KMS-11 (cell line): ENCODE data around the gene BAZ1B.
"Not testable (repeated sequence)": the region's sequence is repeated elsewhere in the genome, so short reads cannot be mapped to it uniquely, and the experiment has no call there.

Experiments
- H2AFZ ChIP-seq: fragments of 200-600 bp; sonication (generic); 2 replicates; pipeline ENCODE4 v1.6.1; 2016; ENCODE audit warnings: antibody characterized with exemption, mixed run types, low read depth
- H3K27ac ChIP-seq: fragments of 200-600 bp; sonication (generic); 2 replicates; pipeline ENCODE4 v1.6.1; 2016; ENCODE audit warnings: mild to moderate bottlenecking, mixed run types
- H3K27me3 ChIP-seq: fragments of 200-600 bp; sonication (generic); 2 replicates; pipeline ENCODE4 v1.6.1; 2017; ENCODE audit warnings: mild to moderate bottlenecking, low read depth, mixed run types, moderate library complexity; ENCODE audit not compliant: insufficient read depth
- H3K36me3 ChIP-seq: fragments of 200-600 bp; sonication (generic); 2 replicates; pipeline ENCODE4 v1.6.1; 2017; ENCODE audit warnings: mild to moderate bottlenecking, mixed run types; ENCODE audit not compliant: insufficient read depth
- H3K4me1 ChIP-seq: fragments of 200-600 bp; sonication (generic); 2 replicates; pipeline ENCODE4 v1.6.1; 2016; ENCODE audit warnings: mild to moderate bottlenecking, low read depth, mixed run types; ENCODE audit not compliant: poor library complexity, severe bottlenecking
- H3K4me2 ChIP-seq: fragments of 200-600 bp; sonication (generic); 2 replicates; pipeline ENCODE4 v1.7.0; 2016; ENCODE audit warnings: mild to moderate bottlenecking, mixed run types
- H3K4me3 ChIP-seq: fragments of 200-600 bp; sonication (generic); IDR thresholded peaks from 2 replicates; pipeline ENCODE4 v1.6.1; 2017; ENCODE audit warnings: low read depth, low read length, mixed read lengths; ENCODE audit not compliant: insufficient read depth
- H3K79me2 ChIP-seq: fragments of 200-600 bp; sonication (generic); 2 replicates; pipeline ENCODE4 v1.6.1; 2016; ENCODE audit warnings: low read depth, mixed run types; ENCODE audit not compliant: insufficient read depth
- H3K9ac ChIP-seq: fragments of 200-600 bp; sonication (generic); 2 replicates; pipeline ENCODE4 v1.6.1; 2016; ENCODE audit warnings: mild to moderate bottlenecking, mixed run types
- H4K20me1 ChIP-seq: fragments of 200-600 bp; sonication (generic); 2 replicates; pipeline ENCODE4 v1.6.1; 2016; ENCODE audit warnings: mild to moderate bottlenecking, mixed run types; ENCODE audit not compliant: insufficient read depth
- CTCF ChIP-seq: fragments of 200-600 bp; sonication (generic); conservative IDR thresholded peaks from 2 replicates; pipeline ENCODE4 v1.6.1; 2017; ENCODE audit warnings: low read depth, mild to moderate bottlenecking, antibody characterized with exemption, low read length, moderate library complexity, mixed read lengths

The BAZ1B gene

DNA sequence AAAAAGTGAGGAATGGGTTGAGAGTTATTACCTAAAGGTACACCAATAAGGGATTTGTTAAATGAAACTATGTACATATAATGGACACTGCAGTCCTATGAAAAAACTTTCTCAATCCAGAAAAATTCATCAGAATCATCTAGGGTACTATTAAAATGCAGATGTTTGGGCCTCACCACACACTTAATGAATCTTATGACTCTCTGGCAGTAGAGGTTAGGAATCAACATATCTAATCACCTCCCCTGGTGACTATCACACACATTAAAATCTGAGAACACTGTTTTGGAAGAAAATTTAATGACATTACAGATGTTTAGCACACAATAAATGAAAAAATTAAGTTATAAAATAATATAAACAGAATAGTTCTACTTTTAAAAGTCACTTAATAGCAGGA is 32.1 kb downstream of the BAZ1B start:
- H2AFZ ChIP-seq, result no peak overlapping the region
- peaks cover 37% of the 10 kb centered on the region; the same call in 1 of the 2 replicates for H3K36me3 ChIP-seq
- no peak overlapping the region for H3K9ac ChIP-seq
- H3K27me3 ChIP-seq, result no peaks in the 10 kb centered on the region
- no peaks in the 10 kb centered on the region for H4K20me1 ChIP-seq
- H3K4me2 ChIP-seq, result no peak overlapping the region
- no peak overlapping the region for H3K27ac ChIP-seq
- no peak for TF ChIP-seq CTCF
- H3K4me3 ChIP-seq, result no peak overlapping the region
- H3K79me2 ChIP-seq, result peaks cover 63% of the 10 kb centered on the region; the same call in 1 of the 2 replicates
- no peaks in the 10 kb centered on the region for H3K4me1 ChIP-seq

- Histone ChIP-seq H3K27ac (no peak overlapping the region), H4K20me1 (no peaks in the 10 kb centered on the region), H3K36me3 (peaks cover 26% of the 10 kb centered on the region; the same call in 1 of the 2 replicates), H3K4me3 (no peak overlapping the region), H3K79me2 (peaks cover 58% of the 10 kb centered on the region; the same call in 1 of the 2 replicates), H3K4me2 (no peak overlapping the region), H3K27me3 (no peaks in the 10 kb centered on the region), H2AFZ (no peak overlapping the region), H3K4me1 (no peaks in the 10 kb centered on the region), H3K9ac (no peak overlapping the region)
- no peak for TF ChIP-seq CTCF
Observed at GRCh38 chr7:73487486-73487885, 34.6 kb downstream of the BAZ1B start.

- no peaks in the 10 kb centered on the region for H4K20me1 ChIP-seq
- H3K36me3 ChIP-seq, result peaks cover 25% of the 10 kb centered on the region; the same call in 1 of the 2 replicates
- no peak overlapping the region for H3K4me3 ChIP-seq
- no peak overlapping the region for H3K4me2 ChIP-seq
- TF ChIP-seq CTCF, result no peak
- H3K4me1 ChIP-seq, result no peaks in the 10 kb centered on the region
- H3K9ac ChIP-seq, result no peak overlapping the region
- no peak overlapping the region for H2AFZ ChIP-seq
- no peaks in the 10 kb centered on the region for H3K27me3 ChIP-seq
- H3K79me2 ChIP-seq, result peaks cover 53% of the 10 kb centered on the region; the same call in 1 of the 2 replicates
- H3K27ac ChIP-seq, result no peak overlapping the region
Observed at GRCh38 chr7:73483171-73483570, 38.9 kb downstream of the BAZ1B start.

GRCh38 chr7:73482746-73483145 is 39.3 kb downstream of the BAZ1B start:
- Histone ChIP-seq H3K9ac (no peak overlapping the region), H3K36me3 (peaks cover 28% of the 10 kb centered on the region; the same call in 1 of the 2 replicates)

GRCh38 chr7:73481521-73481920 is 40.6 kb downstream of the BAZ1B start:
- not testable (repeated sequence) for H3K4me1 ChIP-seq, H3K4me3 ChIP-seq, H3K27me3 ChIP-seq, H4K20me1 ChIP-seq, H3K4me2 ChIP-seq, H2AFZ ChIP-seq, H3K27ac ChIP-seq, H3K9ac ChIP-seq
- Histone ChIP-seq H3K79me2 (peaks cover 40% of the 10 kb centered on the region; the same call in 1 of the 2 replicates), H3K36me3 (peaks cover 35% of the 10 kb centered on the region; the same call in 1 of the 2 replicates)

More at GRCh38 chr7:73482746-73483145, 39.3 kb downstream of the BAZ1B start:
- Histone ChIP-seq H3K4me1 (no peaks in the 10 kb centered on the region), H2AFZ (no peak overlapping the region), H3K27ac (no peak overlapping the region), H3K79me2 (peaks cover 49% of the 10 kb centered on the region; the same call in 1 of the 2 replicates), H3K4me2 (no peak overlapping the region), H3K27me3 (no peaks in the 10 kb centered on the region), H3K4me3 (no peak overlapping the region), H4K20me1 (no peaks in the 10 kb centered on the region)
- no peak for TF ChIP-seq CTCF
